DND-41 (cell line): ENCODE data around the gene MRPL20.

Experiments
- CTCF ChIP-seq: IDR thresholded peaks from 2 replicates; pipeline ENCODE4 v1.5.1; 2012; ENCODE audit warnings: borderline replicate concordance, low read length, moderate library complexity, mild to moderate bottlenecking; ENCODE audit not compliant: poor library complexity, severe bottlenecking; ENCODE audit errors: extremely low read depth
- EZH2 ChIP-seq: IDR thresholded peaks from 3 replicates; pipeline ENCODE4 v1.6.1; 2012; ENCODE audit warnings: borderline replicate concordance, low read depth, mild to moderate bottlenecking, moderate library complexity, low read length, inconsistent platforms; ENCODE audit not compliant: severe bottlenecking

GRCh38 chr1:1455366-1455884 lies 48.3 kb upstream of the MRPL20 start:
- TF ChIP-seq CTCF (no peak), EZH2 (no peak)
